Activated T-helper 1 cell treated with anti-CD3 and anti-CD28 coated beads, Interleukin-12 subunit alpha, Interleukin-12 subunit beta, Interleukin-2, Interleukin-4 antibody, amounts not matched to agents 30 ng/mL and 10 ng/mL and 1 ng/mL, durations not matched to agents 14 hours and 24 hours and 36 hours (primary cell): Measurements from ENCODE around the gene ADTRP. TPM values are rescaled to one million over a fixed set of nuclear protein-coding genes. Genes with fewer than 3 reads are reported as not detected.
A peak's percentile ranks its signal among the peaks of the same experiment; 100 is the strongest.

Experiments used
- DNase-seq: peaks from one replicate; pipeline ENCODE4 v3.0.0; 2021; ENCODE audit warnings: low spot score
- H3K27ac Mint-ChIP-seq: one replicate; pipeline ENCODE4 v1.8.0; 2021; ENCODE audit warnings: mild to moderate bottlenecking, mixed read lengths
- H3K27me3 Mint-ChIP-seq: one replicate; pipeline ENCODE4 v1.8.0; 2022; ENCODE audit warnings: mild to moderate bottlenecking, moderate library complexity, mixed read lengths; ENCODE audit not compliant: insufficient read depth
- H3K36me3 Mint-ChIP-seq: one replicate; pipeline ENCODE4 v1.8.0; 2021; ENCODE audit warnings: low read depth, mixed read lengths
- H3K4me1 Mint-ChIP-seq: one replicate; pipeline ENCODE4 v1.8.0; 2021; ENCODE audit warnings: low read depth, mixed read lengths
- H3K4me3 Mint-ChIP-seq: one replicate; pipeline ENCODE4 v1.8.0; 2021; ENCODE audit warnings: mild to moderate bottlenecking, moderate library complexity, mixed read lengths
- H3K9me3 Mint-ChIP-seq: one replicate; pipeline ENCODE4 v1.8.0; 2021; ENCODE audit warnings: mixed read lengths
- intact Hi-C: fragments of 100-400 bp; cut with micrococcal nuclease; formaldehyde crosslinking; loops from one replicate; pipeline ENCODE4 v1.15.1; 2024
- total RNA-seq: library from RNA; stranded (reverse); gene quantifications from 2 replicates; pipeline ENCODE4 v1.2.3, GENCODE V29; 2022

Gene ADTRP
- total RNA-seq, 1 donor from 2014 or later: 10.6 TPM

GRCh38 chr6:11798096-11798495 lies 19.5 kb upstream of the ADTRP start:
- peaks cover 2% of the 10 kb centered on the region for H3K36me3 Mint-ChIP-seq
- H3K27ac Mint-ChIP-seq: no peak overlapping the region
- DNase-seq: no peak
- H3K9me3 Mint-ChIP-seq: peaks cover 3% of the 10 kb centered on the region
- H3K27me3 Mint-ChIP-seq: peaks cover 3% of the 10 kb centered on the region
- H3K4me1 Mint-ChIP-seq: peaks cover 14% of the 10 kb centered on the region
- no peak overlapping the region for H3K4me3 Mint-ChIP-seq
- intact Hi-C loops: no loop called here

- no peak overlapping the region for H3K27ac Mint-ChIP-seq
- no peak for DNase-seq
These were observed 18.2 kb upstream of the ADTRP start for GRCh38 chr6:11796829-11797228.

GRCh38 chr6:11795403-11795802 lies 16.8 kb upstream of the ADTRP start:
- peaks cover 4% of the 10 kb centered on the region for H3K36me3 Mint-ChIP-seq
- H3K9me3 Mint-ChIP-seq: peaks cover 8% of the 10 kb centered on the region
- DNase-seq: no peak
- no peak overlapping the region for H3K4me3 Mint-ChIP-seq
- H3K27me3 Mint-ChIP-seq: peaks cover 3% of the 10 kb centered on the region
- no peak overlapping the region for H3K27ac Mint-ChIP-seq
- peaks cover 6% of the 10 kb centered on the region for H3K4me1 Mint-ChIP-seq
- intact Hi-C loops: no loop called here

More at GRCh38 chr6:11796829-11797228, 18.2 kb upstream of the ADTRP start:
- H3K27me3 Mint-ChIP-seq: peaks cover 3% of the 10 kb centered on the region
- H3K4me1 Mint-ChIP-seq: peaks cover 7% of the 10 kb centered on the region
- peaks cover 4% of the 10 kb centered on the region for H3K36me3 Mint-ChIP-seq
- no peak overlapping the region for H3K4me3 Mint-ChIP-seq
- intact Hi-C loops: no loop called here
- peaks cover 8% of the 10 kb centered on the region for H3K9me3 Mint-ChIP-seq

- no peak overlapping the region for H3K27ac Mint-ChIP-seq
- H3K4me1 Mint-ChIP-seq: peaks cover 6% of the 10 kb centered on the region
- peaks cover 4% of the 10 kb centered on the region for H3K36me3 Mint-ChIP-seq
- no peak for DNase-seq
- H3K27me3 Mint-ChIP-seq: peaks cover 3% of the 10 kb centered on the region
- intact Hi-C loops: no loop called here
- H3K4me3 Mint-ChIP-seq: no peak overlapping the region
- H3K9me3 Mint-ChIP-seq: peaks cover 8% of the 10 kb centered on the region
These were observed 14.7 kb upstream of the ADTRP start for GRCh38 chr6:11793277-11793676.

GRCh38 chr6:11791354-11792107 lies 12.9 kb upstream of the ADTRP start:
- no peak overlapping the region for H3K27ac Mint-ChIP-seq
- no peak for DNase-seq
- intact Hi-C loops: no loop called here
- H3K9me3 Mint-ChIP-seq: peaks cover 8% of the 10 kb centered on the region
- peaks cover 4% of the 10 kb centered on the region for H3K36me3 Mint-ChIP-seq
- H3K4me1 Mint-ChIP-seq: peaks cover 6% of the 10 kb centered on the region
- peaks cover 3% of the 10 kb centered on the region for H3K27me3 Mint-ChIP-seq
- no peak overlapping the region for H3K4me3 Mint-ChIP-seq

GRCh38 chr6:11789744-11790143 lies 11.1 kb upstream of the ADTRP start:
- no peak overlapping the region for H3K27ac Mint-ChIP-seq
- peaks cover 6% of the 10 kb centered on the region for H3K4me1 Mint-ChIP-seq
- peaks cover 8% of the 10 kb centered on the region for H3K9me3 Mint-ChIP-seq
- DNase-seq: no peak
- peaks cover 4% of the 10 kb centered on the region for H3K36me3 Mint-ChIP-seq
- no peak overlapping the region for H3K4me3 Mint-ChIP-seq
- intact Hi-C loops: loop anchor here (5.0 kb wide), 1 partner anchor 263 kb away; no protein-coding TSS in a partner anchor
- peaks cover 1% of the 10 kb centered on the region for H3K27me3 Mint-ChIP-seq

- Mint-ChIP-seq H3K4me3 (no peak overlapping the region), H3K27ac (no peak overlapping the region), H3K9me3 (peaks cover 12% of the 10 kb centered on the region), H3K27me3 (no peaks in the 10 kb centered on the region), H3K4me1 (peaks cover 17% of the 10 kb centered on the region), H3K36me3 (peaks cover 1% of the 10 kb centered on the region)
- intact Hi-C loops: loop anchor here (5.0 kb wide), 1 partner anchor 264 kb away; no protein-coding TSS in a partner anchor
- no peak for DNase-seq
These were observed 9.4 kb upstream of the ADTRP start for GRCh38 chr6:11788043-11788442.

GRCh38 chr6:11785774-11786579 lies 7.4 kb upstream of the ADTRP start:
- intact Hi-C loops: loop anchor here (1.0 to 5.0 kb wide), 8 partner anchors 21 to 455 kb away; no protein-coding TSS in a partner anchor
- peak overlapping the region; percentile 85 for H3K27ac Mint-ChIP-seq

GRCh38 chr6:11785415-11785773 lies 6.8 kb upstream of the ADTRP start:
- H3K27ac Mint-ChIP-seq: peak overlapping the region; percentile 85
- peaks cover 15% of the 10 kb centered on the region for H3K9me3 Mint-ChIP-seq
- peak overlapping the region; percentile 28 for H3K4me3 Mint-ChIP-seq
- H3K4me1 Mint-ChIP-seq: peaks cover 13% of the 10 kb centered on the region
- peak; percentile 46 for DNase-seq
- intact Hi-C loops: loop anchor here (2.0 to 5.0 kb wide), 2 partner anchors 131 to 267 kb away; no protein-coding TSS in a partner anchor
- H3K36me3 Mint-ChIP-seq: no peaks in the 10 kb centered on the region
- no peaks in the 10 kb centered on the region for H3K27me3 Mint-ChIP-seq

More at GRCh38 chr6:11785774-11786579, 7.4 kb upstream of the ADTRP start:
- Mint-ChIP-seq H3K4me3 (peak overlapping the region; percentile 28), H3K36me3 (no peaks in the 10 kb centered on the region), H3K9me3 (peaks cover 15% of the 10 kb centered on the region), H3K4me1 (peaks cover 13% of the 10 kb centered on the region), H3K27me3 (no peaks in the 10 kb centered on the region)
- DNase-seq: peak; percentile 64

- peaks cover 13% of the 10 kb centered on the region for H3K4me1 Mint-ChIP-seq
These were observed 5.7 kb upstream of the ADTRP start for GRCh38 chr6:11784341-11784740.

GRCh38 chr6:11783524-11784064 lies 5.0 kb upstream of the ADTRP start:
- Mint-ChIP-seq H3K27ac (no peak overlapping the region), H3K36me3 (no peaks in the 10 kb centered on the region), H3K4me1 (peaks cover 13% of the 10 kb centered on the region), H3K9me3 (peaks cover 15% of the 10 kb centered on the region), H3K27me3 (no peaks in the 10 kb centered on the region), H3K4me3 (no peak overlapping the region)
- intact Hi-C loops: loop anchor here (2.0 kb wide), 1 partner anchor 129 kb away; no protein-coding TSS in a partner anchor
- DNase-seq: no peak

More at GRCh38 chr6:11784341-11784740, 5.7 kb upstream of the ADTRP start:
- H3K9me3 Mint-ChIP-seq: peaks cover 15% of the 10 kb centered on the region
- H3K36me3 Mint-ChIP-seq: no peaks in the 10 kb centered on the region
- H3K4me3 Mint-ChIP-seq: no peak overlapping the region
- no peak overlapping the region for H3K27ac Mint-ChIP-seq
- intact Hi-C loops: loop anchor here (2.0 kb wide), 1 partner anchor 130 kb away; no protein-coding TSS in a partner anchor
- no peaks in the 10 kb centered on the region for H3K27me3 Mint-ChIP-seq
- DNase-seq: no peak

GRCh38 chr6:11782524-11782923 lies 3.9 kb upstream of the ADTRP start:
- peaks cover 17% of the 10 kb centered on the region for H3K4me1 Mint-ChIP-seq
- intact Hi-C loops: no loop called here
- H3K4me3 Mint-ChIP-seq: no peak overlapping the region
- H3K27me3 Mint-ChIP-seq: no peaks in the 10 kb centered on the region
- no peaks in the 10 kb centered on the region for H3K36me3 Mint-ChIP-seq
- no peak for DNase-seq
- peaks cover 15% of the 10 kb centered on the region for H3K9me3 Mint-ChIP-seq
- no peak overlapping the region for H3K27ac Mint-ChIP-seq

- Mint-ChIP-seq H3K36me3 (no peaks in the 10 kb centered on the region), H3K4me1 (peaks cover 17% of the 10 kb centered on the region), H3K9me3 (peaks cover 15% of the 10 kb centered on the region), H3K27ac (no peak overlapping the region), H3K27me3 (peaks cover 3% of the 10 kb centered on the region), H3K4me3 (no peak overlapping the region)
- no peak for DNase-seq
- intact Hi-C loops: no loop called here
These were observed 1.5 kb upstream of the ADTRP start for GRCh38 chr6:11780097-11780428.
